ENCODE measurements around the gene UNC13D. TPM values are rescaled to one million over a fixed set of nuclear protein-coding genes. Genes with fewer than 3 reads are reported as not detected.

UNC13D gene
- under 0.01 and 0.65 TPM in 2 replicates for total RNA-seq (2014; rRNA removed; shearing (Covaris generic))
- 0.06 TPM in 1 of 2 replicates, not detected in the other for polyA plus RNA-seq (2016; fragmentation: Nextera tagmentation; extraction: Ambion mirVana)

- no peak for TF ChIP-seq EZH2 (IDR thresholded peaks at IDR 0.05; ENCODE audit: insufficient read depth, poor library complexity, severe bottlenecking)
- no peak for TF ChIP-seq EZH2phosphoT487 (IDR thresholded peaks at IDR 0.05; ENCODE audit: insufficient read depth, low read depth)
- peaks cover 3% of the 10 kb centered on the region for H3K4me1 ChIP-seq (ENCODE audit: insufficient read depth)
- no peaks in the 10 kb centered on the region for H3K36me3 ChIP-seq (ENCODE audit: low read depth)
- no peaks in the 10 kb centered on the region for H3K27me3 ChIP-seq (replicated peaks; ENCODE audit: insufficient read depth)
- no peaks in the 10 kb centered on the region for H3K9me2 ChIP-seq (ENCODE audit: insufficient read depth)
- H4K20me1 ChIP-seq (ENCODE audit: insufficient read depth) = no peaks in the 10 kb centered on the region
- no peak within 1 kb of the TSS for H3K4me3 ChIP-seq
- in situ Hi-C loops (cut with MboI) = no loop called here
- H3K4me2 ChIP-seq (ENCODE audit: unreplicated experiment) = no peak within 1 kb of the TSS
- H3K79me2 ChIP-seq (ENCODE audit: insufficient read depth) = no peaks in the 10 kb centered on the region
- no peaks in the 10 kb centered on the region for H3K9me3 ChIP-seq (ENCODE audit: low read depth)
- H2AFZ ChIP-seq = no peak within 1 kb of the TSS
- no peak within 1 kb of the TSS for H3K9ac ChIP-seq
- no peak within 1 kb of the TSS for H3K27ac ChIP-seq
- DNase-seq = no peak
- H3F3A ChIP-seq (ENCODE audit: insufficient read depth) = no peaks in the 10 kb centered on the region
- 74 to 79% methylated on average over 30 to 35 of the region's 35 CpGs for WGBS, 2 experiments (ENCODE audit: low coverage in 1 of 2, low lambda C conversion rate in 2 of 2, missing lambda C conversion rate in 2 of 2)
Measured at GRCh38 chr17:75843577-75844529, at the start of gene UNC13D. Gene UNC13D, minus strand, starts transcription at chr17:75844404. Its CDS starts 67 bp downstream, at chr17:75844337.

GRCh38 chr17:75893305-75894048, 49.3 kb upstream of the UNC13D start:
- Histone ChIP-seq H3F3A (ENCODE audit: insufficient read depth) (peaks cover 13% of the 10 kb centered on the region; the same call in 1 of the 2 replicates), H3K9ac (no peak overlapping the region), H3K4me1 (ENCODE audit: insufficient read depth) (peaks cover 8% of the 10 kb centered on the region), H3K27ac (no peak overlapping the region), H3K4me3 (no peak overlapping the region), H3K36me3 (ENCODE audit: low read depth) (no peaks in the 10 kb centered on the region), H4K20me1 (ENCODE audit: insufficient read depth) (no peaks in the 10 kb centered on the region), H3K4me2 (ENCODE audit: unreplicated experiment) (no peak overlapping the region), H3K27me3 (replicated peaks; ENCODE audit: insufficient read depth) (no peaks in the 10 kb centered on the region), H3K9me3 (ENCODE audit: low read depth) (no peaks in the 10 kb centered on the region), H2AFZ (no peak overlapping the region), H3K79me2 (ENCODE audit: insufficient read depth) (peaks cover 21% of the 10 kb centered on the region), H3K9me2 (ENCODE audit: insufficient read depth) (no peaks in the 10 kb centered on the region)
- in situ Hi-C loops (cut with MboI) = no loop called here
- no peak for DNase-seq
- TF ChIP-seq EZH2 (IDR thresholded peaks at IDR 0.05; ENCODE audit: insufficient read depth, poor library complexity, severe bottlenecking) (no peak), EZH2phosphoT487 (IDR thresholded peaks at IDR 0.05; ENCODE audit: insufficient read depth, low read depth) (no peak)
- WGBS, 2 experiments (ENCODE audit: low coverage in 1 of 2, low lambda C conversion rate in 2 of 2, missing lambda C conversion rate in 2 of 2) = 85 to 90% methylated on average over 18 of the region's 18 CpGs

GRCh38 chr17:75892556-75893224, 48.5 kb upstream of the UNC13D start:
- no peak for TF ChIP-seq EZH2 (IDR thresholded peaks at IDR 0.05; ENCODE audit: insufficient read depth, poor library complexity, severe bottlenecking)
- no peak for TF ChIP-seq EZH2phosphoT487 (IDR thresholded peaks at IDR 0.05; ENCODE audit: insufficient read depth, low read depth)
- DNase-seq = no peak
- H4K20me1 ChIP-seq (ENCODE audit: insufficient read depth) = no peaks in the 10 kb centered on the region
- WGBS, 2 experiments (ENCODE audit: low coverage in 1 of 2, low lambda C conversion rate in 2 of 2, missing lambda C conversion rate in 2 of 2) = 91 to 94% methylated on average over 15 to 16 of the region's 16 CpGs
- no peak overlapping the region for H3K4me2 ChIP-seq (ENCODE audit: unreplicated experiment)
- H3K79me2 ChIP-seq (ENCODE audit: insufficient read depth) = peaks cover 21% of the 10 kb centered on the region
- H3K27ac ChIP-seq = no peak overlapping the region
- H3K4me3 ChIP-seq = no peak overlapping the region
- in situ Hi-C loops (cut with MboI) = no loop called here
- no peak overlapping the region for H3K9ac ChIP-seq
- H3K27me3 ChIP-seq (replicated peaks; ENCODE audit: insufficient read depth) = no peaks in the 10 kb centered on the region
- H3F3A ChIP-seq (ENCODE audit: insufficient read depth) = peaks cover 13% of the 10 kb centered on the region; the same call in 1 of the 2 replicates
- H2AFZ ChIP-seq = no peak overlapping the region
- H3K9me3 ChIP-seq (ENCODE audit: low read depth) = no peaks in the 10 kb centered on the region
- H3K36me3 ChIP-seq (ENCODE audit: low read depth) = no peaks in the 10 kb centered on the region
- peaks cover 8% of the 10 kb centered on the region for H3K4me1 ChIP-seq (ENCODE audit: insufficient read depth)
- no peaks in the 10 kb centered on the region for H3K9me2 ChIP-seq (ENCODE audit: insufficient read depth)

All from GM23248 (cell line).